Fibroblast of pulmonary artery (primary cell): ENCODE results near the gene CHRNA4.
"Not testable (repeated sequence)": the region's sequence is repeated elsewhere in the genome, so short reads cannot be mapped to it uniquely, and the experiment has no call there.

Experiments used
- DNase-seq: peaks from one replicate; pipeline ENCODE4 v3.0.0-alpha.2; 2010; ENCODE audit warnings: low read depth
- H3K4me3 ChIP-seq: replicated peaks from 2 replicates; pipeline ENCODE4 v1.5.1; 2011; ENCODE audit warnings: low read depth, mild to moderate bottlenecking, control low read depth, low read length, moderate library complexity
- TF ChIP-seq, protein P1 (sequence below): IDR thresholded peaks from 2 replicates; pipeline ENCODE4 v1.5.1; 2011; ENCODE audit warnings: mild to moderate bottlenecking, control low read depth, low read length, inconsistent platforms; ENCODE audit errors: missing control alignments

CHRNA4 gene

DNA sequence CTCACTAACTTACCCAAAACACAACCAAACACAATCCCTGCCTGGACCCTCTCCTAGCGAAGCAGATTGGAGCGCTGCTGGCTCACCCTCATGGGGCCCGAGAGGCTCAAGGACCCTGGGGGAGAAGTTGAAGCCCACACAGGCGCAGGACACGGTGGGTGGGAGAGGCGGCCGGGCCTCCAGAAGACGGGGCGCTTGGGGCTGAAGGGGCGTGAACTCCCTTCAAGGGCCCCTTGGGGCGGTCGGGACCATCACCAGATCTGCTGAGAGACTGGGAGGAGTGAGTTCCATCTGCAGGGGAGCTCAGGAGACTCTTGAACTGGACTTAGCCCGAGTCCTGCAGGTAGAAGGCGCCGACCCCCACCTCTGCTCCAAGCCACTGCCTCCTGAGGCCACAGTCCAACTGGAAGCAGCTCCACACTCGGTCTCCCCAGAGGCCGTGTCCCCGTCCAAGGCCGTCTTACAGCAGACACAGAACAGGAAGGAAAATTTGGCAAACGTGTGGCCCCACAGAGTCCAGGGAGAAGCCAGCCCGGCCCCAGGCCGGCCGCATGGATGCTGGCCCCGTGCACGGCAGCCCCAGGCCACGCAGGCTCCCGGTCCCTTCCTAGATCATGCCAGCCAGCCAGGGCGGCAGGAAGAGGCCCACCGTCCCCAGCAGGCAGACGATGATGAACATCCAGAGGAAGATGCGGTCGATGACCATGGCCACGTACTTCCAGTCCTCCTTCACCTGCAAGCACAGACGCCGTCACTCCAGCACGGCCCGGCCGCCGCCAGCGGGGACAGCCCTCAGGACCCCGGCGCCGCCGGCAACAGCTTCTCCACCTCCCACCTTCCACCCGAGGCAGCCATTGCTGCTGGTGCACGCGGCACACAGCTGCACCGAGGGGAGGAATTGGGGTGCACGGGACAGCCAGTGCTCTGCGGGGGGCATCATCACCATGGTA, 14.7 kb downstream of the CHRNA4 start:
- no peak overlapping the region for H3K4me3 ChIP-seq
- DNase-seq = no peak
- TF ChIP-seq, protein P1, sequence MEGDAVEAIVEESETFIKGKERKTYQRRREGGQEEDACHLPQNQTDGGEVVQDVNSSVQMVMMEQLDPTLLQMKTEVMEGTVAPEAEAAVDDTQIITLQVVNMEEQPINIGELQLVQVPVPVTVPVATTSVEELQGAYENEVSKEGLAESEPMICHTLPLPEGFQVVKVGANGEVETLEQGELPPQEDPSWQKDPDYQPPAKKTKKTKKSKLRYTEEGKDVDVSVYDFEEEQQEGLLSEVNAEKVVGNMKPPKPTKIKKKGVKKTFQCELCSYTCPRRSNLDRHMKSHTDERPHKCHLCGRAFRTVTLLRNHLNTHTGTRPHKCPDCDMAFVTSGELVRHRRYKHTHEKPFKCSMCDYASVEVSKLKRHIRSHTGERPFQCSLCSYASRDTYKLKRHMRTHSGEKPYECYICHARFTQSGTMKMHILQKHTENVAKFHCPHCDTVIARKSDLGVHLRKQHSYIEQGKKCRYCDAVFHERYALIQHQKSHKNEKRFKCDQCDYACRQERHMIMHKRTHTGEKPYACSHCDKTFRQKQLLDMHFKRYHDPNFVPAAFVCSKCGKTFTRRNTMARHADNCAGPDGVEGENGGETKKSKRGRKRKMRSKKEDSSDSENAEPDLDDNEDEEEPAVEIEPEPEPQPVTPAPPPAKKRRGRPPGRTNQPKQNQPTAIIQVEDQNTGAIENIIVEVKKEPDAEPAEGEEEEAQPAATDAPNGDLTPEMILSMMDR = no peak

DNA sequence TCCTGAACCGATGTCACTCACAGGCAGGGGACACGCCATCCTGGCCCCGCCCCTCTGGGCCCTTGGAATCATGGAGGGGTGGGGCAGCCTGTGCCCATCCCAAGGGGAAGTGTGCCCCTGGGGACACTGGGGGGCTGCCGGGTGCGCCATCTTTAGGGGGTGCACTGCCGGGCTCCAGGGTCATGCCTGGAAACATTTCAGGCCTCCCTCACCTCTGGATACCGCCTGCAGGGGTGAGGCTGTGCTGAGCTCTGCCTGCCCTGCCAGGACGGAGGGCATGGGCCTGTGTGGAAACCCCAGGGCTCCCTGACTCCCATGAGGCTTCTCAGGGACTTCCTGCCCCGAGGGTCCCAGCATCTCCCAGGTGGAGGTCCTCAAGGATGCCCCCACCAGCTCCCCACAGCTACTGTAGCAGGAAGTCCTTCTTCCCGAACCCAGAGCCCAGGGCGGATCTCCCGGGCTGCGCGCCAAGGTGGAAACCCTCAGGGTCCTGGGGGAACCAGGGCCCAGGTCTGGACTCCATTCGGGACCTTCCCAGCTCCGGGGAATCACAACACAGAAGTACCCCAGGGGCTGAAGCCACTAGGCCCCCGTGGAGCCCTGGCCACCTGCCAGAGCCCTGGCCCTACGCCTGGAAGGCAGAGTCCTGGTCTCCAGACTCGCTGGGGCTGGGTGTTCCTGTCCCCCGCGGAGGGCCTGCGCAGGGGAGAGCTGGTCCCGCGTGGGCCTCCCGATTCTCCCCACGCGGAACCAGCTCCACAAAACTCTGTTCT, 15.6 kb downstream of the CHRNA4 start:
- DNase-seq = no peak
- TF ChIP-seq, protein P1 = no peak
- no peak overlapping the region for H3K4me3 ChIP-seq

DNA sequence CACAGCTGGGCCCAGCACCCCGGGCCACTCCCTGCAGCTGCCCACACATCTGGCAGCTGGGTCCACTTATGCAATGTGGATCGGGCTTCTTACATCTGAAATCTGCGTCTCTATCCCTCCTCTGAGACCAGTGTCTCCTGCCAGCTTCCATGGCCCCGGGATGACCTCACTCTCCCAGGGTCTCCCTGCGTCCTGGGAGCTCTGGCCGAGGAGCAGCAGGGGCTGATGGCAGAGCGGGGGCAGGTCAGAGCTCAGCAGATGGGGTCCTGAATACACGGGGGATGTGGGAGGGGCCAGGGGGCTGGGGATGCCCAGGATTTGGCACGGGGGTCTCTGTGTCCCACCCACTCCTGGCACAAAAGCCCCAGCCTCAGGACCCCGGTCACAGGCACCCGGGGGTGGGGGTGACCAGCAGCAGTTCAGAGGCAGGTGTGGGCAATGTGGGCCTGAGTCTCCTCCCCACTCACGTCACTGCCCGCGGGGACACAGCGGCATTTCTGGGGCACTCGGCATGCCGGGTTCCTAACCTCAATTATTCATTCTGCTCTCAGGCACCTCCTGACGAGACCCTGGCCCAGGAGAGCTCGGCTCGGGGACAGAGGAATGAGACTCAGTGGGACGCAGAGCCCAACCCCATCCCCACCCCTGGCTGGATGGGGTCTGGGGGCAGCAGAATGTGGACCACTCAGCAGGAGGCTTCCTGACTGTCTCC, 16.4 kb downstream of the CHRNA4 start:
- TF ChIP-seq, protein P1 = no peak
- no peak overlapping the region for H3K4me3 ChIP-seq
- DNase-seq = peak; percentile 44

DNA sequence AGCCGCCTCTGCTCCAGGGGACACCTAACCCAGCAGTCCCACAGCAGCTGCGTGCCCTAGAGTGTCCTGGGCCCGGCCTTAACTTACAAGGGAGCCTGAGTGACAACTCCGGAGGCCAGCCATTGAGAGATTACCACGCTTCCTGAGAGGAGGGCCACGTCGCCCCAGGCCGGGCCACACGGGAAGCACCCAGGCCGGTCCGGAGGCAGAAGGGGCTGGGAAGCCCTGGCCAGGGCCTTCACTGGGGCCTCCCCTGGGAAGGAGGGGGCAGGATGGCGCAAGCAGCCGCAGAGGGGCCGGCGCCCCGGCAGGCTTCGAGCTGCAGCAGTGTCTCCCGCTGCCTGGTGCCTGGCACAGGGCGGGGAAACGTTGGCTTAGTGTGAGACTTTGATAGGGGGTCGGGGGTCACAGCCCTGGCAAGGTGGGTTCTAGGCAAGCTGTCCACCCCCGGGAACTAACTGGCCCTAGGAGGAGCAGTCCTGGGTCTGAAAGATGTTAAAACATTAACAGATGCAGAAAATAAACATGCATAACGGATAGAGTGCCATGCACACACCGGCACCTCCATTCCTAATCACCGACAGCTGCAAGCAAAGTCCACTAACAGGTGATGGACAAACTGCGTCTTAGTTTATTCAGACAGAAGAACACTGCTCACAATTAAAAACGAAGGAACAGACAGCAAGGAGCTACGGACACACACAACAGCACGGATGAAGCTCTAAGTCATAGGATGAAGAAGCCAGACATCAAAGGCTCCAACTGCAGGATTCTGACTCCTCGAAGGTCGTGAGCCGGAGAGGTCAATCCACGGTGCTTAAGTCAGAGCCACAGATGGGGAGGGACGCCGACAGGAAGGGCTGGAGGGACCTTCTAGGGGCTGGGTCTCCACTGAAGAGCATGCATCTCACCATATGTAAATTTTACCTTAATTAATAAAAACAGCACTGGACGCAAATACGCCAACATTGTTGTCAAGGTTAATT, 17.4 kb downstream of the CHRNA4 start:
- TF ChIP-seq, protein P1 = no peak
- no peak for DNase-seq
- H3K4me3 ChIP-seq = no peak overlapping the region

DNA sequence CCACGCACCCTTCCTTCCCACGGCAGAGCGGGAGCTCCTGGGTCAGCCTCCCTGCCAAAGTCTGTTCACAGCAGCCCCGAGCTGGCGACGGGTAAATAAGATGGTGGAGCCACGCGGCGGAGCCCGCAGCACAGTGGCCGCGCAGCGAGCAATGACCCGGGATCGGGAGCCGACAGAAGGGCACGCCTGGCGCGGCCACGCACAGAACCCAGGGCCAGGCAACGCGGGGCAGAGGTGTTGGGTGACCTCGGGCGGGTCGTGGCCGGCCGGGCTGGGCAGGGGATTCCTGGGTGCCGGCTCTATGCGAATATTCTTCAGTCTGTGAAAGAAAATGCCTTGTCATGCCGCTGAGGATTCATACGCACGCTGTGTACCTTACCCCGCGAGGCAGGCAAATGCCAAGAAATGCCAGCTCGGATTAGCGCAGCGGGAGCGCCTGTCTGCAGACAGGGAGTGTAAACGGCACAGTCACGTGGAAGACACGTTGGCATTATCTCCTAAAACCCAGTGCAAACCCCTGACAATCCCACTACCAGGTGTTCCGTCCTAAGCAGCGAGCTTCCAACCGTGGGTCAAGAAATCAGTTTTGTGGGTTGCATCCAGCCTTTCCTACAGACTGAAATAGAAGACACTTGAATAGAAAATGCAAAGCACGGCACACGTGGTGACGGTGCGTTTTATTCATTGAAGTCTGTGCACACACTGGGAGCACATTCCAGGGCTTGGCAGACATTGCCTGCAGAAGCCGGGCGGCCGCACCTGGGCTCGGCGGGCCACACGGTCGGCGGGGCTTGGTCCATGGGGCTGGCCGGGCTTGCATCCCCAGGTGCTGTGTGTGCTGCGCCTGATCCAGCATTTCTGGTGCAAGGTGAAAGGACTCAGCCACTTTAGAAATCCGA, 18.3 kb downstream of the CHRNA4 start:
- H3K4me3 ChIP-seq = no peak overlapping the region
- TF ChIP-seq, protein P1 = no peak
- DNase-seq = no peak

DNA sequence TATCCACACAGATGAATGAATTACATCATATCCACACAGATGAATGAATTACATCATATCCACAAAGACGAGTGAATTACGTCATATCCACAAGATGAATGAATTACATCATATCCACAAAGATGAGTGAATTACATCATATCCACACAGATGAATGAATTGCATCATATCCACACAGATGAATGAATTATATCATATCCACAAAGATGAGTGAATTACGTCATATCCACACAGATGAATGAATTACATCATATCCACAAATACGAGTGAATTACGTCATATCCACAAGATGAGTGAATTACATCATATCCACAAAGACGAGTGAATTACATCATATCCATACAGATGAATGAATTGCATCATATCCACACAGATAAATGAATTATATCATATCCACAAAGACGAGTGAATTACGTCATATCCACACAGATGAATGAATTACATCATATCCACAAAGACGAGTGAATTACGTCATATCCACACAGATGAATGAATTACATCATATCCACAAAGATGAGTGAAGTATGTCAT, 20.9 kb downstream of the CHRNA4 start:
- peak; percentile 5 for DNase-seq
- not testable (repeated sequence) for H3K4me3 ChIP-seq

DNA sequence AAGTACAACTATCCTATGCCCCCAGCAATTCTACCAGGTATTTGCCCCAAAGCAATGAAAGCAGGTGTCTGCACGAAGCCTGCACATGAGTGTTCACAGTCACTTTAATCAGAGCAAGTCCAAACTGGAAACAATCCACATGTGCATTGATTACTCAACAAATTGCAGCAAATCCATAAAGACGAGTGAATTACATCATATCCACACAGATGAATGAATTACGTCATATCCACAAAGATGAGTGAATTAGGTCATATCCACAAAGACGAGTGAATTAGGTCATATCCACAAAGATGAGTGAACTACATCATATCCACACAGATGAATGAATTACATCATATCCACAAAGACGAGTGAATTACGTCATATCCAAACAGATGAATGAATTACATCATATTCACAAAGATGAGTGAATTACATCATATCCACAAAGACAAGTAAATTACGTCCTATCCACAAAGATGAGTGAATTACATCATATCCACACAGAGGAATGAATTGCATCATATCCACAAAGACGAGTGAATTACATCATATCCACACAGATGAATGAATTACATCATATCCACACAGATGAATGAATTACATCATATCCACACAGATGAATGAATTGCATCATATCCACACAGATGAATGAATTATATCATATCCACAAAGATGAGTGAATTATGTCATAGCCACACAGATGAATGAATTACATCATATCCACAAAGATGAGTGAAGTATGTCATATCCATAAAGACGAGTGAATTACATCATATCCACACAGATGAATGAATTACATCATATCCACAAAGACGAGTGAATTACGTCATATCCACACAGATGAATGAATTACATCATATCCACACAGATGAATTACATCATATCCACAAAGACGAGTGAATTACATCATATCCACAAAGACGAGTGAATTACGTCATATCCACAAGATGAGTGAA, 21.7 kb downstream of the CHRNA4 start:
- peak; percentile 8 for DNase-seq
- H3K4me3 ChIP-seq = not testable (repeated sequence)
